IMR-90 (cell line): ENCODE data around the gene DPP6. TPM values are rescaled to one million over a fixed set of nuclear protein-coding genes. Genes with fewer than 3 reads are reported as not detected.

ENCODE experiments used
- ATAC-seq: fragments of 200-7000 bp; cut with Tn5 transposase; 2 replicates; pipeline ENCODE4 v1.9.1; 2020; ENCODE audit warnings: low read depth, mild to moderate bottlenecking, moderate library complexity
- BruUV-seq: library from RNA; stranded (reverse); fragments of 400-500 nt; replicated peaks from 2 replicates; lab custom pipeline; 2021; lab: Mats Ljungman, UMichigan
- CTCF ChIA-PET: fragments of 300-600 bp; formaldehyde crosslinking; extraction: SDS; loops from one replicate; lab custom pipeline; 2021; ENCODE audit warnings: antibody characterized with exemption; lab: Yijun Ruan, JAX
- POLR2A ChIA-PET: fragments of 300-600 bp; sonication (Branson Sonifier 250); formaldehyde crosslinking; loops from one replicate; lab custom pipeline; 2022; ENCODE audit warnings: antibody characterized with exemption; ENCODE audit not compliant: unreplicated experiment; lab: Charles Lee
- DNase-seq: peaks from one replicate; pipeline ENCODE4 v3.0.0; 2013
- H2AFZ ChIP-seq: replicated peaks from 2 replicates; pipeline ENCODE3; 2013; ENCODE audit warnings: low read length, mild to moderate bottlenecking; ENCODE audit not compliant: poor library complexity
- H2AK5ac ChIP-seq: 2 replicates; pipeline ENCODE4 v1.6.1; 2013; ENCODE audit warnings: low read depth, low read length, inconsistent platforms
- H2AK9ac ChIP-seq: replicated peaks from 2 replicates; pipeline ENCODE3; 2013; ENCODE audit warnings: mild to moderate bottlenecking, low read depth, low read length, moderate library complexity; ENCODE audit not compliant: poor library complexity
- H2BK120ac ChIP-seq: 2 replicates; pipeline ENCODE4 v1.6.1; 2013; ENCODE audit warnings: low read depth, low read length, inconsistent platforms
- H2BK15ac ChIP-seq: 3 replicates; pipeline ENCODE4 v1.6.1; 2013; ENCODE audit warnings: low read depth, low read length, inconsistent platforms
- H2BK20ac ChIP-seq: 2 replicates; pipeline ENCODE4 v1.6.1; 2013; ENCODE audit warnings: low read depth, mild to moderate bottlenecking, inconsistent platforms, low read length, moderate library complexity
- H2BK5ac ChIP-seq: 2 replicates; pipeline ENCODE4 v1.6.1; 2013; ENCODE audit warnings: mild to moderate bottlenecking, low read depth, low read length, inconsistent platforms; ENCODE audit not compliant: poor library complexity, severe bottlenecking
- H3K14ac ChIP-seq: replicated peaks from 2 replicates; pipeline ENCODE4 v1.6.1; 2013; ENCODE audit warnings: low read depth, low read length, inconsistent platforms
- H3K18ac ChIP-seq: 2 replicates; pipeline ENCODE4 v1.6.1; 2013; ENCODE audit warnings: low read depth, low read length, control low read depth
- H3K23ac ChIP-seq: 2 replicates; pipeline ENCODE4 v1.6.1; 2013; ENCODE audit warnings: low read depth, low read length, inconsistent platforms
- H3K27ac ChIP-seq: 2 replicates; pipeline ENCODE4 v1.5.1; 2013; ENCODE audit warnings: mild to moderate bottlenecking, control low read depth, low read length; ENCODE audit not compliant: insufficient read depth
- H3K27me3 ChIP-seq: 2 replicates; pipeline ENCODE4 v1.6.1; 2013; ENCODE audit warnings: low read length; ENCODE audit not compliant: control insufficient read depth, insufficient read depth
- H3K36me3 ChIP-seq: 2 replicates; pipeline ENCODE4 v1.6.1; 2013; ENCODE audit warnings: low read length, mixed read lengths; ENCODE audit not compliant: control insufficient read depth, insufficient read depth
- H3K4ac ChIP-seq: 2 replicates; pipeline ENCODE4 v1.6.1; 2013; ENCODE audit warnings: low read depth, low read length, inconsistent platforms
- H3K4me1 ChIP-seq: 2 replicates; pipeline ENCODE4 v1.6.1; 2013; ENCODE audit warnings: low read length, mixed read lengths; ENCODE audit not compliant: control insufficient read depth, insufficient read depth
- H3K4me2 ChIP-seq: 2 replicates; pipeline ENCODE4 v1.6.1; 2013; ENCODE audit warnings: low read depth, mild to moderate bottlenecking, control low read depth, low read length, moderate library complexity
- H3K4me3 ChIP-seq: 2 replicates; pipeline ENCODE4 v1.5.1; 2013; ENCODE audit warnings: low read depth, mild to moderate bottlenecking, control low read depth, low read length, moderate library complexity; ENCODE audit not compliant: insufficient read depth
- H3K56ac ChIP-seq: 2 replicates; pipeline ENCODE4 v1.6.1; 2013; ENCODE audit warnings: low read length, inconsistent platforms; ENCODE audit not compliant: insufficient read depth; ENCODE audit errors: extremely low read depth
- H3K79me1 ChIP-seq, 2 experiments: 2 replicates each; pipeline ENCODE4 v1.6.1; 2013; ENCODE audit warnings: low read length in 2 of 2, inconsistent platforms in 1 of 2, low read depth in 1 of 2
- H3K9ac ChIP-seq: 2 replicates; pipeline ENCODE4 v1.6.1; 2013; ENCODE audit warnings: low read depth, low read length, control low read depth
- H3K9me1 ChIP-seq: 2 replicates; pipeline ENCODE4 v1.6.1; 2013; ENCODE audit warnings: low read length, inconsistent platforms; ENCODE audit not compliant: insufficient read depth
- H3K9me3 ChIP-seq: 2 replicates; pipeline ENCODE4 v1.6.1; 2013; ENCODE audit warnings: low read length; ENCODE audit not compliant: control insufficient read depth, insufficient read depth
- H4K20me1 ChIP-seq: 2 replicates; pipeline ENCODE4 v1.6.1; 2013; ENCODE audit warnings: low read length, inconsistent platforms; ENCODE audit not compliant: insufficient read depth
- H4K5ac ChIP-seq: 2 replicates; pipeline ENCODE4 v1.6.1; 2013; ENCODE audit warnings: mild to moderate bottlenecking, low read depth, low read length, control low read depth
- H4K8ac ChIP-seq, 2 experiments: 2 replicates each; pipeline ENCODE4 v1.6.1; 2013; ENCODE audit warnings: low read depth in 2 of 2, low read length in 2 of 2, control low read depth in 1 of 2, inconsistent platforms in 1 of 2
- H4K91ac ChIP-seq: 2 replicates; pipeline ENCODE4 v1.6.1; 2013; ENCODE audit warnings: low read depth, low read length, inconsistent platforms; ENCODE audit not compliant: insufficient read depth
- BHLHE40 ChIP-seq: fragments of 150-350 bp; IDR thresholded peaks from 2 replicates; pipeline ENCODE4 v1.6.1; 2016; ENCODE audit warnings: mild to moderate bottlenecking, low read depth, low read length
- CEBPB ChIP-seq: IDR thresholded peaks from 2 replicates; pipeline ENCODE4 v1.6.1; 2012; ENCODE audit warnings: low read depth, low read length, improper control_type of control experiment
- CHD1 ChIP-seq: IDR thresholded peaks from 2 replicates; pipeline ENCODE4 v1.6.1; 2012; ENCODE audit warnings: low read depth, low read length, improper control_type of control experiment
- ELK1 ChIP-seq: fragments of 150-350 bp; IDR thresholded peaks from 2 replicates; pipeline ENCODE4 v1.6.1; 2016; ENCODE audit warnings: low read depth, mild to moderate bottlenecking, low read length, moderate library complexity, borderline replicate concordance
- MAFK ChIP-seq: IDR thresholded peaks from 2 replicates; pipeline ENCODE4 v1.6.1; 2012; ENCODE audit warnings: low read depth, low read length, improper control_type of control experiment
- MAZ ChIP-seq: IDR thresholded peaks from 2 replicates; pipeline ENCODE4 v1.6.1; 2012; ENCODE audit warnings: low read depth, mild to moderate bottlenecking, low read length, improper control_type of control experiment, moderate library complexity, borderline replicate concordance
- MXI1 ChIP-seq: IDR thresholded peaks from 2 replicates; pipeline ENCODE4 v1.6.1; 2012; ENCODE audit warnings: low read depth, mild to moderate bottlenecking, low read length, moderate library complexity, borderline replicate concordance
- NFE2L2 ChIP-seq: fragments of 150-350 bp; IDR thresholded peaks from 2 replicates; pipeline ENCODE4 v1.6.1; 2016; ENCODE audit warnings: low read depth, mild to moderate bottlenecking, low read length
- POLR2A ChIP-seq: IDR thresholded peaks from 2 replicates; pipeline ENCODE4 v1.6.1; 2012; ENCODE audit warnings: mild to moderate bottlenecking, low read depth, low read length
- RAD21 ChIP-seq: IDR thresholded peaks from 2 replicates; pipeline ENCODE4 v1.6.1; 2012; ENCODE audit warnings: low read length, improper control_type of control experiment
- RCOR1 ChIP-seq: IDR thresholded peaks from 2 replicates; pipeline ENCODE4 v1.6.1; 2012; ENCODE audit warnings: mild to moderate bottlenecking, low read length, improper control_type of control experiment; ENCODE audit not compliant: insufficient replicate concordance
- RFX5 ChIP-seq: IDR thresholded peaks from 2 replicates; pipeline ENCODE4 v1.8.0; 2012; ENCODE audit warnings: low read depth, mild to moderate bottlenecking, low read length, moderate library complexity
- SMC3 ChIP-seq: fragments of 150-350 bp; IDR thresholded peaks from 2 replicates; pipeline ENCODE4 v1.6.1; 2016; ENCODE audit warnings: low read depth, mild to moderate bottlenecking, antibody characterized with exemption, low read length, moderate library complexity
- USF2 ChIP-seq: fragments of 150-350 bp; IDR thresholded peaks from 2 replicates; pipeline ENCODE4 v1.6.1; 2017; ENCODE audit warnings: mild to moderate bottlenecking, antibody characterized with exemption, low read length, low read depth
- WGBS, 2 experiments: methylation state at CpG; one replicate each; pipeline versions ENCODE4 v1.1.5 to v1.1.7; 2013; ENCODE audit warnings: missing lambda C conversion rate in 2 of 2; ENCODE audit not compliant: insufficient read length in 1 of 2; ENCODE audit errors: extremely low coverage in 2 of 2; 5-methylcytosine and 5-hydroxymethylcytosine counted together
- dilution Hi-C: fragments of 300-500 bp; cut with HindIII; formaldehyde crosslinking; loops from one replicate; pipeline ENCODE4 v1.14.3; 2018; ENCODE audit warnings: low sequenced_read_pairs; ENCODE audit not compliant: unreplicated experiment
- in situ Hi-C: fragments of 300-500 bp; cut with MboI; formaldehyde crosslinking; loops from 3 replicates; pipeline ENCODE4 v1.14.3; 2019; ENCODE audit warnings: low sequenced_read_pairs, inconsistent platforms, mixed read lengths
- intact Hi-C: fragments of 100-400 bp; cut with micrococcal nuclease; formaldehyde crosslinking; loops from 2 replicates; pipeline ENCODE4 v1.10.0; 2022
- polyA plus RNA-seq, 3 experiments: library from polyadenylated mRNA; depleted of rRNA; stranded (reverse); fragments of >200 nt; gene quantifications; 2 replicates each; pipeline ENCODE4 v1.2.3, GENCODE V29; 2012; ENCODE audit warnings: low replicate concordance in 1 of 3
- total RNA-seq: library from RNA; depleted of rRNA; stranded (reverse); fragments of >200 nt; gene quantifications from 2 replicates; pipeline ENCODE4 v1.2.3, GENCODE V29; 2012
- TF ChIP-seq, protein P1 (sequence below): conservative IDR thresholded peaks from 2 replicates; pipeline ENCODE4 v1.5.1; 2012; ENCODE audit warnings: mild to moderate bottlenecking, low read depth, low read length, improper control_type of control experiment

DPP6 gene
- total and polyA plus RNA-seq, 2 of the 4 experiments (the other 2 are of a cell fraction), result not detected

- no peak overlapping the region for H3K4me3 ChIP-seq
- no peak overlapping the region for H3K27ac ChIP-seq
- no peak overlapping the region for H3K4me2 ChIP-seq
- no peak overlapping the region for H2AK5ac ChIP-seq
- H4K8ac ChIP-seq, result no peak overlapping the region
- no peak overlapping the region for H2BK5ac ChIP-seq
- intact Hi-C loops, result no loop called here
- H3K56ac ChIP-seq, result no peak overlapping the region
- H3K18ac ChIP-seq, result no peak overlapping the region
- no peak overlapping the region for H2AK9ac ChIP-seq
- H4K5ac ChIP-seq, result no peak overlapping the region
- no peaks in the 10 kb centered on the region for H3K4me1 ChIP-seq
- H3K4ac ChIP-seq, result no peak overlapping the region
- H3K23ac ChIP-seq, result no peak overlapping the region
- no TSS peak for BruUV-seq
- H2BK120ac ChIP-seq, result no peak overlapping the region
- POLR2A ChIA-PET, result no interaction called here
- ATAC-seq (no peak), DNase-seq (no peak)
- no peaks in the 10 kb centered on the region for H3K27me3 ChIP-seq
- no peak overlapping the region for H2BK15ac ChIP-seq
- 33% methylated on average over 5 of the region's 23 CpGs; no CpG with 5 or more reads in 1 of the 2 experiments for WGBS, 2 experiments
- H3K14ac ChIP-seq, result no peak overlapping the region
- H4K91ac ChIP-seq, result no peak overlapping the region
- H3K79me1 ChIP-seq, result no peaks in the 10 kb centered on the region
- H3K9me3 ChIP-seq, result peaks cover 33% of the 10 kb centered on the region
- H3K9ac ChIP-seq, result no peak overlapping the region
- no peaks in the 10 kb centered on the region for H4K20me1 ChIP-seq
- H2BK20ac ChIP-seq, result no peak overlapping the region
- no peak overlapping the region for H2AFZ ChIP-seq
- dilution Hi-C loops, result no loop called here
- CTCF ChIA-PET, result interaction anchor here (0.7 kb wide), 1 partner anchor 1164 kb away, joined by 3 read pairs; no protein-coding TSS in a partner anchor
- H3K36me3 ChIP-seq, result no peaks in the 10 kb centered on the region
- no peaks in the 10 kb centered on the region for H3K9me1 ChIP-seq
- in situ Hi-C loops, result no loop called here
- TF ChIP-seq RCOR1, result no peak
- no peak for TF ChIP-seq POLR2A
- no peak for TF ChIP-seq USF2
- no peak for TF ChIP-seq RAD21
- no peak for TF ChIP-seq CEBPB
- no peak for TF ChIP-seq MXI1
- no peak for TF ChIP-seq MAZ
- TF ChIP-seq NFE2L2, result no peak
- TF ChIP-seq, protein P1, sequence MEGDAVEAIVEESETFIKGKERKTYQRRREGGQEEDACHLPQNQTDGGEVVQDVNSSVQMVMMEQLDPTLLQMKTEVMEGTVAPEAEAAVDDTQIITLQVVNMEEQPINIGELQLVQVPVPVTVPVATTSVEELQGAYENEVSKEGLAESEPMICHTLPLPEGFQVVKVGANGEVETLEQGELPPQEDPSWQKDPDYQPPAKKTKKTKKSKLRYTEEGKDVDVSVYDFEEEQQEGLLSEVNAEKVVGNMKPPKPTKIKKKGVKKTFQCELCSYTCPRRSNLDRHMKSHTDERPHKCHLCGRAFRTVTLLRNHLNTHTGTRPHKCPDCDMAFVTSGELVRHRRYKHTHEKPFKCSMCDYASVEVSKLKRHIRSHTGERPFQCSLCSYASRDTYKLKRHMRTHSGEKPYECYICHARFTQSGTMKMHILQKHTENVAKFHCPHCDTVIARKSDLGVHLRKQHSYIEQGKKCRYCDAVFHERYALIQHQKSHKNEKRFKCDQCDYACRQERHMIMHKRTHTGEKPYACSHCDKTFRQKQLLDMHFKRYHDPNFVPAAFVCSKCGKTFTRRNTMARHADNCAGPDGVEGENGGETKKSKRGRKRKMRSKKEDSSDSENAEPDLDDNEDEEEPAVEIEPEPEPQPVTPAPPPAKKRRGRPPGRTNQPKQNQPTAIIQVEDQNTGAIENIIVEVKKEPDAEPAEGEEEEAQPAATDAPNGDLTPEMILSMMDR, result no peak
- no peak for TF ChIP-seq RFX5
- TF ChIP-seq BHLHE40, result no peak
- no peak for TF ChIP-seq MAFK
- TF ChIP-seq ELK1, result no peak
- TF ChIP-seq CHD1, result no peak
- TF ChIP-seq SMC3, result no peak
Observed at GRCh38 chr7:154338701-154339506, 286.7 kb downstream of the DPP6 start.
